HG02943 (cell line): ENCODE results near the gene SP110.

Experiments
- ATAC-seq: cut with Tn5 transposase; IDR thresholded peaks from one replicate; pipeline ENCODE4 v1.9.1; 2021; ENCODE audit warnings: mild to moderate bottlenecking, low read depth, moderate library complexity; ENCODE audit not compliant: unreplicated experiment

SP110 gene

GRCh38 chr2:230174466-230174865 lies 45.3 kb downstream of the SP110 start:
- no peak for ATAC-seq

- no peak for ATAC-seq
These were observed 46.9 kb downstream of the SP110 start for GRCh38 chr2:230172852-230173251.

DNA sequence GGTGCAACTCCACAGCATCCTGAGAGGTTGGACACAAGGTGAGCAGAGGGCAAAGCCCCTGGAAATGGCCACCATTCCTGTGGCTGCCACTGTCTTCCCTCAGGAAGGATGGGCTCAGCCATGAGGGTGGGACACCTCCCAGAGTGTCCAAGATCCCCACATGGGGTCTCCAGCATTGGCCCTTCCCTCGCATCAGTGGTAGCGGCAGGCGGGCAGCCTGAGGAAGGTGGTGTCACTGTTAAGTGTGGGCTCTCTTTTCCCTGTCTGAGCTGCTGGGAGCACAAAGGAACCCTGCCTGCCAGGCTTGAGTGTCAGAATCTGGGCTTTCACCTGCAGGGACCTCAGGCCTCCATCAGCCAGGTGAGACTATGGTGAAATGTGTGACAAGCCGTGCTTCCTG lies 47.6 kb downstream of the SP110 start:
- no peak for ATAC-seq

DNA sequence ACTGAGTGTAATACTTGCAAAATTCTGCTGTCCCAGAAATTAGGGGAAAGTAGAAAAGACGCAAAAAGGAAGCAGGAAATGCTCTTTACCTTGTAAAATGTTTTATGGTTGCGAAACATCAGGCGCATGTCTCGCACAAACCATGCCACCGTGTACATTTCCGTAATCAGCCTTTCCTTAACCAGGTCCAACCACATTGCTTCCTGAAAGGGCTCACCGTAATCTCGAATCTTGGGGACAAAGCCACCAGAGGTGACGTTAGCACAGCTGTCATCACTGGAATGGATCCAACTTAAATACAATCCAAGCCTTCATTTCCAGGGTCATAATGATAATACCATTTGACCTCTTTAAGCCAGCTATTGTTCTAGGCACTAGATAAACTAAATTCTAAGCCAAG lies 49.3 kb downstream of the SP110 start:
- ATAC-seq, result no peak

DNA sequence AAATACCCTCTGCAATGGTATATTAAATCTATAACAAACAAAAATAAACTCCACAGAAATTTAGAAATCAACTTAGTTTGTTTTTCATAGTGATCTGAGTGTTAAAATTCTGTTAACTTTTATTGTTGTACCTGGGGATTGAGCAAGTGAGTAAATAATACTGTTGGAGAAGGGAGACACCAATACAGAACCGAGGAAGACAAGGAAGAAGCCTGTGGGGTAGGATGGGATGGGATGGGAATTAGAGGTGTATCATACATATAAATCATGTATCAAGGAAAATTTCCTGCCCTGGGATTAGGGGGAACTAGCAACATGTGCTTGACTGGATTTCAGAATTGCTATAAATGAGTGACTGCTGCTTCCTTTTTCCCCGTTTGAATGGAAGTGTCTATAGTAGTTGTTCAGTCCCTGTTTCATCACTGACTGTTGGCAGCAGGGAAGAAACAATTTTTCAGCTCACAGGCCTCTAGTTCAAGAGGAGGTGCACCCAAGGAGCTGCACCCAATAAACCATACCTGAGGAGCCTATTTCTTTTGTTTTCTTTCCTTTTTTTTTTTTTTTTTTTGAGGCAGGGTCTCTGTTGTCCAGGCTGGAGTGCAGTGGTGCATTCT lies 53.1 kb downstream of the SP110 start:
- no peak for ATAC-seq

DNA sequence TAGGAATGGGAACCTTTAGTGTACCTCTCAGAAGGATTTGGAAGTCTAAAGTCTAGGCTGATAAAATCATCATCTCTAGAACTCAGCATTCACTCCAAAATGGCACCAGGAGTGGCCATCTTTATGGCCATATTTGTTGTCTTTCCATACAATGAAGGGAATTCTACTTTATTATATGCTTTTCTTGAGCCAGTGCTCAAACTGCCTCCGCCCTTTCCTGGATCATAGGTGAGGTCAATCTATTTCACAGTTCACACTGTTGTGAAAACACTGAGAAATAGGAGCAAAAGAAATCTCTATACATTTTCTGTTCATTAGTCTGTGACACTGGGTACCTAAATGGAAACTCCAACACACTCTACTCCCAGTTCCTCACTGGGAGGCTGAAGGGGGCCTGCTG lies 55.6 kb downstream of the SP110 start:
- no peak for ATAC-seq

DNA sequence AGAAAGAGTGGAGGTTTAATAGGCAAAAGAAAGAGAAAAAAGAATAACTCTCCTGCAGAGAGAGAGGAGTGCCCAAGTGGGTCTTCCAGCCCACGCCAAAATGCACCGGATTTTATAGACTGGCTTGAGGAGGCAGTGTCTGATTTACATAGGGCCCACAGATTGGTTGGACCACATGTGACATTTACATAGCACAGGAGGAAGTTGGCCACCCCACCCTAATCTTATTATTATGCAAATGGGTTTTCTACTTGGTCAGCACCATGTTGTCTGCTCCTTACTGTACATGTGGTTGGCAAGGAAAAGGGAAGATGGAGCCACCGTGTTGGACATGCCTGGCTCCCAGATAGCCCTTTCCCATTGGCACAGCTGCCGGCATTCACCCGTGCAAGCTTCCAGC lies 56.8 kb downstream of the SP110 start:
- no peak for ATAC-seq

- ATAC-seq, result no peak
These were observed 58.6 kb downstream of the SP110 start for GRCh38 chr2:230161184-230161583.

- no peak for ATAC-seq
These were observed 59.6 kb downstream of the SP110 start for GRCh38 chr2:230160112-230160660.

DNA sequence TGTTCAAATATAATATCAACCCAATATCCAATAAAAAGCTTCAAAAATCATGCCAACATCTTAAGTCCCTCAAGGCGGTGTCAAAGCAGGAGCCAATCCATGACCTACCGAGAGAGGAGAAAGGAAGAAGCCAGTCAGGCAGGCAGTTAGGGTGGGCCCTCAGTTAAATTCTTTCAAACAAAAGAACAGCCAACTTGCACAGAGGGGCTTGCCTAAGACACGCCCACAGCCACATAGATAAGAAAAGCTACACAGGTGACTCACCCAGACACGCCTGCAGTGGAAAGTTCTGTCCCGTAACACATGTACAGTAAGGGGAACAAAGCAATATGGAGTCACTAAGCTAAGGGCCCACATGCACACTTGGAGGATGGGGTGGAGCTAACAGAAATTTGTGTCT lies 61.3 kb downstream of the SP110 start:
- no peak for ATAC-seq

GRCh38 chr2:230156782-230157699 lies 62.7 kb downstream of the SP110 start:
- ATAC-seq, result no peak

DNA sequence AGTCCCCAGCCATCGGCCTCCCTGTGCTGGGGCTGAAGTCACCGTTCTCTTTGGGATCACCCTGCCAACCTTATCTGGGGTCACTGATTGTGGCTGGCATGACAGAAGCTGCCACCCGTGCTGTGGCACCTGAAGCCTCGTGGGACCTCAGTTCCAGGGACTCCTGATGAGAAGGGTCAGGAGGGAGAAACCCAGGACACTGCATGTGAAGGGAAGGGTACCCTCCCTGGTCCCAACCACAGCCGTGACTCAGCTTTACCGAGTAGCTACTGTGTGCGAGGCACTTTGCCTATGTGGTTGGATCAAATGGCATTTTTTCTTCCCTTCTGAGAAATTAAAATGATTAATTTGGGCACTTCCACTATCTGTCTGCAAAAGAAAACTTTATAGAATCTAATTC lies 64.4 kb downstream of the SP110 start:
- no peak for ATAC-seq

DNA sequence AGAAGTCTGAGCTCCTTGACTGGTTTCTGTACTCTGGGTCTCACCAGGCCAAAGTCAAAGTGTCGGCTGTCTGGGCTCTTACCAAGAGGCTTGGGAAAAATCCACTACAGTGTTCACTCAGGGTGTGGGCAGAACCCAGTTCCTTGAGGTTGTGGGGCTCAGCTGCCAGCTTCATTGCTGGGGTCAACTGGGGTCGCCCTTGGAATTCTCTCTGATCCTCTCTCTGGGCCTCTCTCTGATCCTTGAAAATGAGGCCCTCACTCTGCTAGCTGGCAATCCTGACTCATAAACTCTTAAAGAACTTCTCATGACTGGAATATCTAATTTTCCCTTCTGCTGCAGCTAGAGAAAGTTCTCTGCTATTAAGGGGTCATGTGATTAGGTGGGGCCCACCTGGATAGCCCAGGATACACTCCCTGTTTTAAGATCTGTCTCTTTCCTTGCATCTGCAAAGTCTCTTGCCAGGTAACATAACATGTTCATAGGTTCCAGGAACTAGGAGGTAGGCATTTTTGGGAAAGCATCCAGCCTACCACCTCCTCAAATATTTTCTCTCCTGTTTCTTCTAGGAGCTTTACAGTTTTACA lies 66.3 kb downstream of the SP110 start:
- ATAC-seq, result no peak

DNA sequence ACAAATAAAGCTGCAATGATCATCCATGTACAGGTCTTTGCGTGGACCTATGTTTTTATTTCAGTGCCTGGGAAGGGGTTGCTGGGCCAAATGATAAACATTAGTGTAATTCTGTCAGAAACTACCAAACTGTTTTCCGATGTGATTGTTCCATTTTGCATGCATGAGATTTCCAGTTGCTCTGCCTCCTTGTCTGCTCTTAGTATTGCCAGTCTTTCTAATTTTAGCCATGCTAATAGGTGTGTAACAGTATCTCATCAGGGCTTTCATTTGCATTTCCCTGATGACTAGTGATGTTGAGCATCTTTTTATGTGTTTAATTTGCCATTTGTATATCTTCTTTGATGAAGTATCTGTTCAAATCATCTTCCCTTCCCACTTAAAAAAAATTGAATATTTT lies 67.5 kb downstream of the SP110 start:
- ATAC-seq, result no peak

DNA sequence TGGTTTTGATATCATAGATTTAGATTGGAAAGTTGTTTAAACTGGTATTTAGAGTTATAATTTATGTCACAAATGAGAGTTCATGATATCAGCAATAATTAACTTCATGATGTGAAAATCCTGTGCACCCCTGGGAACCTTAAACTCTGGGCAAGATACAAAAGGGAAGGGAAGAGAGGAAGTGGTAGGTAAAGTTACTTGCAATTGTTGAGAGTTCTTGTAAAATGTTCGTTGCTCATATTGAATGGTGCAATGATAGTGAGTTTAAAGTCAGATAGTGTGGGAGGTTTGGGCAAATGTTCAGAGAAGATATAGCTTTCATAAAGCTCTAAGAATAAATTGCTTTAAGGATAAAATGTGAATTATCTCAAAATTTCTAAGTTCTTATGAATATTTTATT lies 75.4 kb downstream of the SP110 start:
- ATAC-seq, result no peak

- ATAC-seq, result no peak
These were observed 79.1 kb downstream of the SP110 start for GRCh38 chr2:230140667-230141066.

- no peak for ATAC-seq
These were observed 81.8 kb downstream of the SP110 start for GRCh38 chr2:230137902-230138539.

DNA sequence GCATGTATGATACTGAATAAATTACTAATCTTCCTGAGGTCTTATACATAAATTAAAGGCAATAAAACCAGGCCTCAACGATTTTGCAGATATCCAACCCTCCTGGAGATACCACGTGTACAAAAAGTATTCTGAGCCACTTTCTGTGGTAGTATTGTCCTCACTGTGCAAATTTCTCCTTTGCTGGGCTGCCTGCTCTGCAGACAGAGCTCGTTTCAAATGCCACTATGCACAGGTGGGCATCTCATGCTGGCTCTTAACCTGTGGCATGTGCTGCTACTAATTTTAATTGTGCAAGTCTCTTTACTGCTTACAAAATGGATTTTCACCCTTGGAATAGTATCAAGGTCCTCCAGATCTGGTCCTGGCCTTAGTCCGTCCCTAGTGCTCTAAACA lies 84.7 kb downstream of the SP110 start:
- no peak for ATAC-seq

GRCh38 chr2:230134496-230135129 lies 85.2 kb downstream of the SP110 start:
- no peak for ATAC-seq

GRCh38 chr2:230131366-230131765 lies 88.4 kb downstream of the SP110 start:
- ATAC-seq, result no peak
